ENCODE results near the gene NIPAL4. TPM values are rescaled to one million over a fixed set of nuclear protein-coding genes. Genes with fewer than 3 reads are reported as not detected.
A peak's percentile ranks its signal among the peaks of the same experiment; 100 is the strongest.

NIPAL4 gene
- total RNA-seq, 1 donor from 2014 or later: 10.8 TPM

- Mint-ChIP-seq H3K27me3 (ENCODE audit: low read depth, unreplicated experiment) (no peaks in the 10 kb centered on the region), H3K4me3 (ENCODE audit: unreplicated experiment) (no peak overlapping the region), H3K36me3 (ENCODE audit: low read depth, unreplicated experiment) (peaks cover 20% of the 10 kb centered on the region), H3K27ac (ENCODE audit: unreplicated experiment) (peak overlapping the region; percentile 80), H3K9me3 (ENCODE audit: unreplicated experiment) (no peaks in the 10 kb centered on the region), H3K4me1 (ENCODE audit: low read depth, unreplicated experiment) (peaks cover 23% of the 10 kb centered on the region)
- H2AFZ ChIP-seq (ENCODE audit: low read depth, low read length): no peak overlapping the region
- no peak overlapping the region for H3K27ac ChIP-seq (ENCODE audit: low read depth, low read length)
- peaks cover 53% of the 10 kb centered on the region for H3K4me1 ChIP-seq (ENCODE audit: insufficient read depth, low read length)
- DNase-seq (ENCODE audit: low read depth): no peak
- H3K36me3 ChIP-seq (ENCODE audit: insufficient read depth, low read length): peaks cover 48% of the 10 kb centered on the region
- TF ChIP-seq EZH2 (IDR thresholded peaks at IDR 0.05; ENCODE audit: insufficient read depth, low read length): no peak
- TF ChIP-seq, protein P1, sequence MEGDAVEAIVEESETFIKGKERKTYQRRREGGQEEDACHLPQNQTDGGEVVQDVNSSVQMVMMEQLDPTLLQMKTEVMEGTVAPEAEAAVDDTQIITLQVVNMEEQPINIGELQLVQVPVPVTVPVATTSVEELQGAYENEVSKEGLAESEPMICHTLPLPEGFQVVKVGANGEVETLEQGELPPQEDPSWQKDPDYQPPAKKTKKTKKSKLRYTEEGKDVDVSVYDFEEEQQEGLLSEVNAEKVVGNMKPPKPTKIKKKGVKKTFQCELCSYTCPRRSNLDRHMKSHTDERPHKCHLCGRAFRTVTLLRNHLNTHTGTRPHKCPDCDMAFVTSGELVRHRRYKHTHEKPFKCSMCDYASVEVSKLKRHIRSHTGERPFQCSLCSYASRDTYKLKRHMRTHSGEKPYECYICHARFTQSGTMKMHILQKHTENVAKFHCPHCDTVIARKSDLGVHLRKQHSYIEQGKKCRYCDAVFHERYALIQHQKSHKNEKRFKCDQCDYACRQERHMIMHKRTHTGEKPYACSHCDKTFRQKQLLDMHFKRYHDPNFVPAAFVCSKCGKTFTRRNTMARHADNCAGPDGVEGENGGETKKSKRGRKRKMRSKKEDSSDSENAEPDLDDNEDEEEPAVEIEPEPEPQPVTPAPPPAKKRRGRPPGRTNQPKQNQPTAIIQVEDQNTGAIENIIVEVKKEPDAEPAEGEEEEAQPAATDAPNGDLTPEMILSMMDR (IDR thresholded peaks at IDR 0.05; ENCODE audit: insufficient read depth, low read depth, low read length): no peak
- peaks cover 38% of the 10 kb centered on the region for H4K20me1 ChIP-seq (ENCODE audit: insufficient read depth, low read length)
- no peak for FAIRE-seq
- H3K27me3 ChIP-seq (ENCODE audit: insufficient read depth, low read length): no peaks in the 10 kb centered on the region
- H3K4me2 ChIP-seq (ENCODE audit: low read length): no peak overlapping the region
- H3K9me3 ChIP-seq (ENCODE audit: insufficient read depth, low read depth, low read length): no peaks in the 10 kb centered on the region
- H3K4me3 ChIP-seq (ENCODE audit: insufficient read depth, low read depth, low read length): no peak overlapping the region
- peaks cover 13% of the 10 kb centered on the region for H3K79me2 ChIP-seq (ENCODE audit: insufficient read depth, low read length)
- peak overlapping the region; percentile 1 for H3K9ac ChIP-seq (ENCODE audit: low read length)
These were observed 17.9 kb downstream of the NIPAL4 start for GRCh38 chr5:157477814-157478494.

- H3K4me1 ChIP-seq (ENCODE audit: insufficient read depth, low read length): peaks cover 45% of the 10 kb centered on the region
- TF ChIP-seq, protein P1 (IDR thresholded peaks at IDR 0.05; ENCODE audit: insufficient read depth, low read depth, low read length): no peak
- TF ChIP-seq EZH2 (IDR thresholded peaks at IDR 0.05; ENCODE audit: insufficient read depth, low read length): no peak
- H3K27me3 ChIP-seq (ENCODE audit: insufficient read depth, low read length): no peaks in the 10 kb centered on the region
- no peak for DNase-seq (ENCODE audit: low read depth)
- no peak overlapping the region for H2AFZ ChIP-seq (ENCODE audit: low read depth, low read length)
- peaks cover 50% of the 10 kb centered on the region for H3K36me3 ChIP-seq (ENCODE audit: insufficient read depth, low read length)
- H3K27ac ChIP-seq (ENCODE audit: low read depth, low read length): peak overlapping the region; percentile 8
- H3K4me2 ChIP-seq (ENCODE audit: low read length): no peak overlapping the region
- H3K9me3 ChIP-seq (ENCODE audit: insufficient read depth, low read depth, low read length): no peaks in the 10 kb centered on the region
- no peak overlapping the region for H3K27ac Mint-ChIP-seq (ENCODE audit: unreplicated experiment)
- peaks cover 13% of the 10 kb centered on the region for H3K79me2 ChIP-seq (ENCODE audit: insufficient read depth, low read length)
- no peak overlapping the region for H3K4me3 Mint-ChIP-seq (ENCODE audit: unreplicated experiment)
- FAIRE-seq: no peak
- peak overlapping the region; percentile 2 for H3K9ac ChIP-seq (ENCODE audit: low read length)
- H3K27me3 Mint-ChIP-seq (ENCODE audit: low read depth, unreplicated experiment): no peaks in the 10 kb centered on the region
- peaks cover 39% of the 10 kb centered on the region for H4K20me1 ChIP-seq (ENCODE audit: insufficient read depth, low read length)
- H3K4me1 Mint-ChIP-seq (ENCODE audit: low read depth, unreplicated experiment): peaks cover 16% of the 10 kb centered on the region
- H3K36me3 Mint-ChIP-seq (ENCODE audit: low read depth, unreplicated experiment): peaks cover 16% of the 10 kb centered on the region
- H3K9me3 Mint-ChIP-seq (ENCODE audit: unreplicated experiment): no peaks in the 10 kb centered on the region
- no peak overlapping the region for H3K4me3 ChIP-seq (ENCODE audit: insufficient read depth, low read depth, low read length)
These were observed 18.7 kb downstream of the NIPAL4 start for GRCh38 chr5:157478726-157479125.

GRCh38 chr5:157479166-157479565, 19.2 kb downstream of the NIPAL4 start:
- H3K36me3 ChIP-seq (ENCODE audit: insufficient read depth, low read length): peaks cover 54% of the 10 kb centered on the region
- no peaks in the 10 kb centered on the region for H3K27me3 ChIP-seq (ENCODE audit: insufficient read depth, low read length)
- H3K9ac ChIP-seq (ENCODE audit: low read length): peak overlapping the region; percentile 28
- H3K79me2 ChIP-seq (ENCODE audit: insufficient read depth, low read length): peaks cover 17% of the 10 kb centered on the region
- no peak overlapping the region for H3K4me3 Mint-ChIP-seq (ENCODE audit: unreplicated experiment)
- no peaks in the 10 kb centered on the region for H3K9me3 ChIP-seq (ENCODE audit: insufficient read depth, low read depth, low read length)
- H3K4me1 ChIP-seq (ENCODE audit: insufficient read depth, low read length): peaks cover 41% of the 10 kb centered on the region
- H3K27me3 Mint-ChIP-seq (ENCODE audit: low read depth, unreplicated experiment): no peaks in the 10 kb centered on the region
- no peak overlapping the region for H3K27ac Mint-ChIP-seq (ENCODE audit: unreplicated experiment)
- peak overlapping the region; percentile 35 for H3K27ac ChIP-seq (ENCODE audit: low read depth, low read length)
- H3K36me3 Mint-ChIP-seq (ENCODE audit: low read depth, unreplicated experiment): peaks cover 16% of the 10 kb centered on the region
- no peak for FAIRE-seq
- H3K4me2 ChIP-seq (ENCODE audit: low read length): no peak overlapping the region
- no peak overlapping the region for H2AFZ ChIP-seq (ENCODE audit: low read depth, low read length)
- DNase-seq (ENCODE audit: low read depth): no peak
- H3K4me3 ChIP-seq (ENCODE audit: insufficient read depth, low read depth, low read length): no peak overlapping the region
- H4K20me1 ChIP-seq (ENCODE audit: insufficient read depth, low read length): peaks cover 44% of the 10 kb centered on the region
- H3K4me1 Mint-ChIP-seq (ENCODE audit: low read depth, unreplicated experiment): peaks cover 12% of the 10 kb centered on the region
- no peak for TF ChIP-seq EZH2 (IDR thresholded peaks at IDR 0.05; ENCODE audit: insufficient read depth, low read length)
- TF ChIP-seq, protein P1 (IDR thresholded peaks at IDR 0.05; ENCODE audit: insufficient read depth, low read depth, low read length): no peak
- no peaks in the 10 kb centered on the region for H3K9me3 Mint-ChIP-seq (ENCODE audit: unreplicated experiment)

Measured in astrocyte (in vitro differentiated cells and primary cell).